Activated naive CD4-positive, alpha-beta T cell (primary cell): ENCODE measurements around the gene STIMATE.
A peak's percentile ranks its signal among the peaks of the same experiment; 100 is the strongest.

Experiments used
- DNase-seq, 4 experiments: peaks; one replicate each; lab custom pipeline; 2025; lab: John Stamatoyannopoulos, UW

STIMATE gene

DNA sequence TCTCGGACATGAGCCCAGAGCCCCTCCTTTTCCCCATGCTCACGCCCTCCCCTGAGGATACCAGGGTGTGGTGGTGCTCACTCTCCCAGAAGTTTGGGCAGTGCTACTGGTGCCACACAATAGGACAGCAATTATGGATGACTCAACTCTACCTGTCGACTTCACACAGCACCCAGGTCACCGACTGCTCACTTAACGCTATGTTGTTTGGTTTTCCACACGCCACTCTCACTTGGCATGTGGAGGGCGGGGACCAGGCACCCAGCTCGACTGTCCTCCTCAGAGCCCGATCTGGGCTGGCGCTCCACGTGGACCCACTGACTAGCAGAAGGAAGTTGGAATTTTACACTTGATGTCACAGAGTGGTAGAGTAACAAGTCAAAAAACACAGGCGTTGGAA lies 30.9 kb downstream of the STIMATE start:
- DNase-seq = no peak

DNA sequence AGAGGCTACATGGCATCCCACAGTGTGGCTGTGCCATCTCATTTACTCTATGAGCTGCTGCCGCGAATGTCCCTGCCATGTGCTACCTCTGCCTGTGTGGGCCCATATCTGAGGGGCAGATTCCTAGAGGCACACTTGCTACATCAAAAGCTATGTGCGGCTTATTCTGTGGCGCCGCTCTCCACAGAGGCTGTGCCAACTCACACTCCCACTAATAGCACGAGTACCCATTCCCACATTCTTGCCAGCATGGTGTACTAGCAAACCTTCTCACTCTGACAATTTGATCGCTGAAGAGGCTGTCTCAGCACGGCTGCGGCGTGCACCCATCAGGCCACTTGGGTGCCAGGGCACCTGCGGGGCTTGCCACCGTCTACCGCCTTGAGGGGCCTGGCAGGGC lies 31.4 kb downstream of the STIMATE start:
- no peak for DNase-seq

DNA sequence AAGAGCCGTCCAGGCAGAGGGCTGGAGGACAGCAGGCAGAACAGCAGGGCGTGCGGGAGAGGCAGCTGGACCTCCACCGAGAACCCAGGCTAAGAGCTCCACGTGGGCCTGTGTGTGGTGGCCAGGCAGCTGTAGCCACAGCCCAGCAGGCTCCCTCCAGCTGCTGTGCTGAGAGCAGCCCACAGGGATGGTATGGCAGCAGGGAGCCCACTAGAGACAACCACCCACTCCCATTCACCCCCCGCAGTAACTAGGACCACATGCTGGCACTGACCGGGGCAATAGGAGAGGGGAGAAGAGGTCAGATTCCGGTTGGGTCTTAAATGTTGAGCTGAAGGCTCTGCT lies 37.0 kb downstream of the STIMATE start:
- DNase-seq = no peak

GRCh38 chr3:52859686-52860423 lies 37.5 kb downstream of the STIMATE start:
- DNase-seq = no peak

DNA sequence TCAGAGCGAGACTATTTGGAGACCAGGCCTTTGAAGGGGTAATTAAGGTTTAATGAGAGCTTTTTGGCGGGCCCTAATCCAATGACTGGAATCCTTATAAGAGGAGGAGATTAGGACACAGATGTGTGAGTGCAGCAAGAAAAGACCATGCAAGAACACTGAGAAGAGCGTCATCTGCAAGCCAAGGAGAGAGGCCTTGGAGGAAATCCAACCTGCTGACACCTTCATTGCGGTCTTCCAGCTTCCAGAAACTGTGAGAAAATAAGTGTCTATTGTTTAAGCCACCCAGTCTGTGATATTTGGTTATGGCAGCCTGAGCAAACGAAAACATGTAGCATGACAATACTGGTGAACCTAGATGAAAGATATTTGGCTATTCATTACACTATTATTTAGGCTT lies 39.5 kb downstream of the STIMATE start:
- no peak for DNase-seq

GRCh38 chr3:52857133-52857532 lies 40.2 kb downstream of the STIMATE start:
- DNase-seq = no peak

GRCh38 chr3:52856666-52857065 lies 40.7 kb downstream of the STIMATE start:
- no peak for DNase-seq

- no peak for DNase-seq
These were observed 43.3 kb downstream of the STIMATE start for GRCh38 chr3:52854013-52854412.

DNA sequence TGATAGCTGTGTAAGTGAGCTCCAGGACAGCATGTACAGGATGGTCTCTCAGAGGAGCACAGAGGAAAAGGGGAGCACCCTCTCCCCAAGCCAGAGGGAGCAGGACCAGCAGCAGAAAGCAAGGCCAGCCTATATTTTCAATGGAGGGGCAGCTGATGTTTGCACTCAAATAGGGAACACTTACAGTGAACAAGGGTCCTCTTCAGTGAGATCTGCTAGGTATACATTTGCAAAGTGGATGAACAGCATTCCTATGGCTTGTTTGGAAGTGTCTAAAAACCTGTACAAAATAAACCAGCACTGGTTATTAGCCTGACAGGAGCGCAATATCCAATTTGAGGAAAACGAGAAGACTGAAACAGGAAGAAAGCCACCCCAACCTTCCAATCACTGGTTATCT lies 44.9 kb downstream of the STIMATE start:
- DNase-seq = no peak

DNA sequence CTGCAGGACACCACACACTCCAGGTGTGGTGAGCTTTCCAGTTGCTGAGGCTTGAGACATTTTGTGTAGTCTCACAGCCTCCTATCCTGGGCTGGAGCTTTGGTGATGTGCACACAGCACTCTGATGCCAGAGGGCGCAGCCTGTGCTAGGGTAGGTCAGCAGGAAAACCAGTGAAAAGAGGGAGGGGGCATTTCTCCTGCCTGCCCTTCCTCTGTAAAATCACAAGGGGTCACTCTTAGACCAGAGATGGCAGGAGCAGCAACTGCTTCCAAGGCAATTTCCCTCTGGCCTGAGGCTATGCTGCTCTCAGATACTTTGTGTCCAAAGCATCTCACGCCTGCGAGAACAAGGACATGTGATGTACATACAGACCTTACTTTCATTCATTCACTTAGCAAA lies 46.0 kb downstream of the STIMATE start:
- DNase-seq = peak in 1 of 4 experiments; percentile 2

- no peak for DNase-seq
These were observed 47.7 kb downstream of the STIMATE start for GRCh38 chr3:52849656-52850055.

DNA sequence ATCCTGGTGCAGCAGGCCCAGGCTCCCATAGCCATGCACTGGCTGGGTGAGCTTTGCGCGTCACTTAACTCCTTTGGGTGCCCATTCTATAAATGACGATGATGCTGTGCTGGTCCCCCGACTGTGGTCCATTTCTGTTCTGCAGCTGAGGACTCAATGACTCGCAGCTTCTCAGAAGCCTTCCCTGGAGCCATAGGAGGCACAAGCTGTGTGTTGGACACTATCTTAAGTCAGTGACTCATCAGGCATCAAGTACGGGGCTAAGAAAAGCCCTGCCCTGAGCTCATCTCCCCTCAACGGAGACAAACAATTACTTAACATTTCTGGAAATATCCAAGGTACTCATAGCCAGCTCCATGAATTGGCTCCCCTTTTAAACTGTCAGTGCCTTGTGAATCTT lies 48.7 kb downstream of the STIMATE start:
- DNase-seq = no peak

GRCh38 chr3:52847726-52848125 lies 49.6 kb downstream of the STIMATE start:
- DNase-seq = no peak

GRCh38 chr3:52847241-52847640 lies 50.1 kb downstream of the STIMATE start:
- DNase-seq = no peak

- DNase-seq = no peak
These were observed 50.8 kb downstream of the STIMATE start for GRCh38 chr3:52846432-52846965.

- DNase-seq = peak in 1 of 4 experiments; percentile 13
These were observed 51.5 kb downstream of the STIMATE start for GRCh38 chr3:52845691-52846431.

DNA sequence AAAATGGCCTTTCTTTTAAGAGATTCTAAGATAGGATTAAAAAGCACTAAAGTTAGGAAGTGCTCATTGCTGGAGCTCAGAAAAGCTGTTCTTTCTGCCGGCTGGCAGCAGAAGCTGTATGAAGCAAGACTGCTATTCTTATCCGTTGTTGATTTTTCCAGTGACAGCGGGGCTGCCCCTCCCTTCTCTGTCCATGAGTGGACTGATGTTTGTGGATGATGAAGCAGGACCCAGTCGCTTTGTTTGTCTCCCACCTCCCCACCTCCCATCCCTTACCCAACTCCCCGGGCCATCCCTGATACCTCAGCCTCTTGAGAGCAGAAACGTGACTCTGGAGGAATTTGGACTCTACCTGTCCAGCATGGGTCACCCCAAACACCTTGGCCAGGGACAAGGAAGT lies 52.2 kb downstream of the STIMATE start:
- DNase-seq = no peak

DNA sequence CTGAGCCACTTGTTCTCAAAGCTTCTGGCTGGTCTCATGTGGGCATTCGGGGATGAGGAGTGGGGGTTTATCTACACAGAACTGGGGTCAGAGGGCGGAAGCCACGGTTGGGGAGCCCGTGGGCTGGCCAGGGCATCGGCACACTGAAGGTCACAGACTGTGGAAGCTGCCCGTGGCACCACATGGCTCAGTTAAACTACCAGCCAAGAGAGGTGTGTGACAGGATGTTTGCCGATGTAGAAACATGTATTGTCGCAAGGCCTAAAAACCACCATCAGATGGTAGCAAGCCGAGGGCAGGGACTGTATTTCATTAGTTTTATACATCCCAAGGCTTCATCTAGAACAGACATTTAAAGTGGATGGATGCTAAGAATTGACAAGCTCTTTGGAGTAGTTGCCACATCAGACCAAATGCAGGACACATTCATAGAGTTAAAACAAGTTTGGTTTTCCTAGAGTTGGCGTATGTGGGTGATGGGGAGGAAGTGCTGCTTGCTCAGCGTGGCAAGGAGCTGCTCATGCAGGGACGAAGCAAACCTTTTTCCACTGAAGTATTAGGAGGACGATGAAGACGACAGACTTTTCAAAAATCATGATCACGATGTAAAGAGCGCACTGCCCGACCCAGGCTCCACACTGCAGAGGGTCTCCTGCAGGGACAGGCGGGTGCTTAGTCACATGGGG lies 52.9 kb downstream of the STIMATE start:
- DNase-seq = no peak

DNA sequence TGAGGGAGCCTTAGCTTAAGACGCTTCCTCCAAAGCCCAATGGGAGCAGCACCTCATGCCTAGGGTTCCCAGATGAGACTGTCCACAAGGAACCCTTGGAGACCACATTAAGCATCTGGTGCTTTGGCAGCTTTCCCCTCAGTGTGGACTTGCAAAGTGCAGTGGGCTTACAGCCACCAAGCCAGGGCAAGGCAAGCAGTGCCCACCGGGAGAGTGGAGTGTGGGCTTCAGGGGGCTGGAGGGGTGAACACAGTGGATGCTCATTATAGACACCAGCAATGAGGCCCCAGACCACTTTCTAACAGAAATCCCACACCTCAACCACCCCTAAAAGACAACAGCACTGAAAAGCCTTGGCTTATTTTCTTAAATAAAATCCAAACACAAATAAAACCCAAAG lies 53.5 kb downstream of the STIMATE start:
- DNase-seq = no peak

DNA sequence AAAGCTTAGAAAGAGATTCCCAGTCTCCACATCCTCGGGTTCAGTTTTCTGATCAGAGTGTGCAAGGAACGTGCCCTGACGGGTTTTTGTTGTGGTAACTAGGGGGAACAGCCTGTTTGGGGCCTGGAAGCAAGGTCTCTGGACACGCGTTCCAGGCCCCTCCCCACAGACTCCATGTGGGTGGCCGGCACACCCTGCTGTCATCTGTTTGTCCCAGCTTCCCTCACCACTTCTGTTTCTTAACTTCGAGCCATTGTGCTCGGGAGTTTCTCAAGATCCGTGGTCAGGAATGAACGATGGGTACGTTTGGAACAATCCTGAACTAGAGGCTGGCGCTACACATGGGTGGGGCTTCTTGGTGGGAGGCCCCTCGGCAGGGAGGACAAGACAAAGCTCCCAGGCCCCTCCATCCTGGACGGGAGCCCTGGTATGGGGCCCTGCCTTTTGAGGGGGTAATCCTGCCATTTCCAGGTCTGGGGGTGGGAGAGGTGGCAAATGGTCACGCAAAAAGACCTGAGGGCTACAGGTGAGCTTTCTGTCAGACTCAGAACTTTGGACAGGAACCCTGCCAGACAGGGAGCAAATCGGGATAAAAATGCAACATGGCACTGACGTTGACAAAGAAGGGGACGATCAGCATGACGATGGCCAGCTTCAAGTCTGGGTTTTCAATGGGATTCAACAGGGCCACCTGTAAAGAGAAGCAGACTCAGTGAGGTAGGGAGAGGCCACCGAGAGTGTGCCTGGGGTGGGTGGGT lies 54.1 kb downstream of the STIMATE start:
- DNase-seq = no peak

DNA sequence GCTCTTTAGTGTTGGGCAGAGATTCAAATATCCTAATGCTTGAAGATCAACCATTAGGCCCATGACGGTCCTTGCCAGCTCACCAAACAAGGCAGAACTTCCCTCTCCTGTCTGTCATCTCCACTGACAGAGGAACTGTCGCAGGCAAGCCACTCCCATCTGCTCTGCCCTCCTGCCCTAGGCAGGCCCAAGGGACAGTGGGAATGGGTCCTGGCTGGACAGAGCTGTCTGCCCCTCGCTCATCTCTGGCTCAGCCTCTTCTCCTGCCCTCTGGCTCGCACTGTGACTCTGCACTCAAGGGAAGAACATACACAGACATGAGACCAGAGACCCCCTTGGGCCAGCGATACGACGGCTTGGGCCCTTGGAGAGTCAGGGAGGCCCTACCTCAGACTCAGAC lies 54.9 kb downstream of the STIMATE start:
- DNase-seq = no peak

GRCh38 chr3:52841981-52842340 lies 55.4 kb downstream of the STIMATE start:
- DNase-seq = no peak
